Measurements from ENCODE around the gene VSX2.

The VSX2 gene

GRCh38 chr14:74242780-74243042, 3.5 kb downstream of the VSX2 start:
- Histone ChIP-seq H3K9me3 (no peaks in the 10 kb centered on the region), H3K4me1 (no peaks in the 10 kb centered on the region), H3K36me3 (no peaks in the 10 kb centered on the region), H3K4me3 (ENCODE audit: low read depth, low read length) (no peak overlapping the region), H3K27me3 (peaks cover 99% of the 10 kb centered on the region)
- TF ChIP-seq, protein P1, sequence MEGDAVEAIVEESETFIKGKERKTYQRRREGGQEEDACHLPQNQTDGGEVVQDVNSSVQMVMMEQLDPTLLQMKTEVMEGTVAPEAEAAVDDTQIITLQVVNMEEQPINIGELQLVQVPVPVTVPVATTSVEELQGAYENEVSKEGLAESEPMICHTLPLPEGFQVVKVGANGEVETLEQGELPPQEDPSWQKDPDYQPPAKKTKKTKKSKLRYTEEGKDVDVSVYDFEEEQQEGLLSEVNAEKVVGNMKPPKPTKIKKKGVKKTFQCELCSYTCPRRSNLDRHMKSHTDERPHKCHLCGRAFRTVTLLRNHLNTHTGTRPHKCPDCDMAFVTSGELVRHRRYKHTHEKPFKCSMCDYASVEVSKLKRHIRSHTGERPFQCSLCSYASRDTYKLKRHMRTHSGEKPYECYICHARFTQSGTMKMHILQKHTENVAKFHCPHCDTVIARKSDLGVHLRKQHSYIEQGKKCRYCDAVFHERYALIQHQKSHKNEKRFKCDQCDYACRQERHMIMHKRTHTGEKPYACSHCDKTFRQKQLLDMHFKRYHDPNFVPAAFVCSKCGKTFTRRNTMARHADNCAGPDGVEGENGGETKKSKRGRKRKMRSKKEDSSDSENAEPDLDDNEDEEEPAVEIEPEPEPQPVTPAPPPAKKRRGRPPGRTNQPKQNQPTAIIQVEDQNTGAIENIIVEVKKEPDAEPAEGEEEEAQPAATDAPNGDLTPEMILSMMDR (IDR thresholded peaks at IDR 0.05; ENCODE audit: low read depth, low read length), result no peak
- DNase-seq, result no peak

GRCh38 chr14:74243051-74243450, 3.8 kb downstream of the VSX2 start:
- H3K27me3 ChIP-seq, result peaks cover 99% of the 10 kb centered on the region
- no peaks in the 10 kb centered on the region for H3K36me3 ChIP-seq
- no peak overlapping the region for H3K4me3 ChIP-seq (ENCODE audit: low read depth, low read length)
- no peaks in the 10 kb centered on the region for H3K4me1 ChIP-seq
- TF ChIP-seq, protein P1 (IDR thresholded peaks at IDR 0.05; ENCODE audit: low read depth, low read length), result no peak
- DNase-seq, result no peak
- H3K9me3 ChIP-seq, result no peaks in the 10 kb centered on the region

DNA sequence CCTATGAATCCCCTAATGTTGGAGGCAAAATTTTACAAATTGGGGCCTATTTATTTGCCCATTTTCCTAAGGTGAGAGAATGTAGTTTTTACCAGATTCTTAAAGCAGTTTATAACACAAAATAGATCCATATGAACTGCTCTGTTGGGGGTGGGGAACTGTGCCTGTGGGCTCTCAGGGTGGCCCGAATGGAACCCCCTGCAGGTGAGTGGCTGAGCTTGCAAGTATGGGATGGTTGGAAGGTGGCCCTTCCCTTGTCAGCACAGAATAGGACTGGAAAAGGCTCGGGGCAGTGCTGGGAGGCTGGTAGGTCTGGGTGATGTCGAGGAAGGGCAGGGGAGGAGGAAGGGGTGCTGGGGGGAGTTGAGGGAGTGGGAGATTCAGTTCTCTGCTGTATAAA, 4.9 kb downstream of the VSX2 start:
- Histone ChIP-seq H3K27me3 (peaks cover 97% of the 10 kb centered on the region), H3K4me1 (no peaks in the 10 kb centered on the region), H3K9me3 (no peaks in the 10 kb centered on the region), H3K36me3 (no peaks in the 10 kb centered on the region), H3K4me3 (ENCODE audit: low read depth, low read length) (no peak overlapping the region)
- TF ChIP-seq, protein P1 (IDR thresholded peaks at IDR 0.05; ENCODE audit: low read depth, low read length), result no peak; the same call in 1 of the 2 replicates
- DNase-seq, result no peak

- Histone ChIP-seq H3K36me3 (no peaks in the 10 kb centered on the region), H3K9me3 (no peaks in the 10 kb centered on the region), H3K4me1 (no peaks in the 10 kb centered on the region), H3K27me3 (peaks cover 93% of the 10 kb centered on the region), H3K4me3 (ENCODE audit: low read depth, low read length) (no peak overlapping the region)
- TF ChIP-seq, protein P1 (IDR thresholded peaks at IDR 0.05; ENCODE audit: low read depth, low read length), result no peak
- DNase-seq, result no peak
These were observed 6.0 kb downstream of the VSX2 start for GRCh38 chr14:74245292-74245691.

DNA sequence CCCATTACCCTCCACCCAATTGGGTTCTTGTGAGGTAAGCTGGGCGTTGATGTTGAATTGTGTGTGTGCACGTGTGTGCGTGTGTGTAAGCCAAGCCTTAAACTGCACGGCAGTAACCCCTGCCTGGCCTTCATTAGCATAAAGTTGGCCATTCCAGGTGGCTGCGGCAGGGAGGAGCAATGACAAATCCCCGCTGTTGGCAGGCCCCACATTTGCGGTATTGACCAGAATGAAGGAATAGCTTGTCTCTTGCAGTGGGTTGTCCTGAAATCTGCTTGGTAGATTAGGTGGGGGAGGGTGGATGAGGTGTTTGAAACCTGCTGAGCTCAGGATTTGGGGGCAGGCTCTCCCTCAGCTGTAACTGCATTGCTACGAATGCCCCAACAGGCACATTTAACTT, 7.3 kb downstream of the VSX2 start:
- TF ChIP-seq, protein P1 (IDR thresholded peaks at IDR 0.05; ENCODE audit: low read depth, low read length), result no peak
- Histone ChIP-seq H3K36me3 (no peaks in the 10 kb centered on the region), H3K4me3 (ENCODE audit: low read depth, low read length) (no peak overlapping the region), H3K27me3 (peaks cover 87% of the 10 kb centered on the region), H3K9me3 (no peaks in the 10 kb centered on the region), H3K4me1 (no peaks in the 10 kb centered on the region)
- DNase-seq, result no peak

- peaks cover 86% of the 10 kb centered on the region for H3K27me3 ChIP-seq
- TF ChIP-seq, protein P1 (IDR thresholded peaks at IDR 0.05; ENCODE audit: low read depth, low read length), result no peak
- H3K4me1 ChIP-seq, result no peaks in the 10 kb centered on the region
- DNase-seq, result no peak
- H3K4me3 ChIP-seq (ENCODE audit: low read depth, low read length), result no peak overlapping the region
- no peaks in the 10 kb centered on the region for H3K9me3 ChIP-seq
- H3K36me3 ChIP-seq, result no peaks in the 10 kb centered on the region
These were observed 8.8 kb downstream of the VSX2 start for GRCh38 chr14:74248017-74248416.
